WI38 (cell line): ENCODE measurements around the gene PLAAT2.

Experiments
- H3K4me3 ChIP-seq: 2 replicates; pipeline ENCODE4 v1.5.1; 2011; ENCODE audit warnings: low read depth, mild to moderate bottlenecking, control low read depth, low read length
- TF ChIP-seq, protein P1 (sequence below): IDR thresholded peaks from 2 replicates; pipeline ENCODE4 v1.5.1; 2012; ENCODE audit warnings: low read depth, mild to moderate bottlenecking, control low read depth, low read length

Gene PLAAT2

GRCh38 chr11:63560506-63561180, 2.5 kb downstream of the PLAAT2 start:
- H3K4me3 ChIP-seq: no peak overlapping the region
- TF ChIP-seq, protein P1, sequence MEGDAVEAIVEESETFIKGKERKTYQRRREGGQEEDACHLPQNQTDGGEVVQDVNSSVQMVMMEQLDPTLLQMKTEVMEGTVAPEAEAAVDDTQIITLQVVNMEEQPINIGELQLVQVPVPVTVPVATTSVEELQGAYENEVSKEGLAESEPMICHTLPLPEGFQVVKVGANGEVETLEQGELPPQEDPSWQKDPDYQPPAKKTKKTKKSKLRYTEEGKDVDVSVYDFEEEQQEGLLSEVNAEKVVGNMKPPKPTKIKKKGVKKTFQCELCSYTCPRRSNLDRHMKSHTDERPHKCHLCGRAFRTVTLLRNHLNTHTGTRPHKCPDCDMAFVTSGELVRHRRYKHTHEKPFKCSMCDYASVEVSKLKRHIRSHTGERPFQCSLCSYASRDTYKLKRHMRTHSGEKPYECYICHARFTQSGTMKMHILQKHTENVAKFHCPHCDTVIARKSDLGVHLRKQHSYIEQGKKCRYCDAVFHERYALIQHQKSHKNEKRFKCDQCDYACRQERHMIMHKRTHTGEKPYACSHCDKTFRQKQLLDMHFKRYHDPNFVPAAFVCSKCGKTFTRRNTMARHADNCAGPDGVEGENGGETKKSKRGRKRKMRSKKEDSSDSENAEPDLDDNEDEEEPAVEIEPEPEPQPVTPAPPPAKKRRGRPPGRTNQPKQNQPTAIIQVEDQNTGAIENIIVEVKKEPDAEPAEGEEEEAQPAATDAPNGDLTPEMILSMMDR: no peak

DNA sequence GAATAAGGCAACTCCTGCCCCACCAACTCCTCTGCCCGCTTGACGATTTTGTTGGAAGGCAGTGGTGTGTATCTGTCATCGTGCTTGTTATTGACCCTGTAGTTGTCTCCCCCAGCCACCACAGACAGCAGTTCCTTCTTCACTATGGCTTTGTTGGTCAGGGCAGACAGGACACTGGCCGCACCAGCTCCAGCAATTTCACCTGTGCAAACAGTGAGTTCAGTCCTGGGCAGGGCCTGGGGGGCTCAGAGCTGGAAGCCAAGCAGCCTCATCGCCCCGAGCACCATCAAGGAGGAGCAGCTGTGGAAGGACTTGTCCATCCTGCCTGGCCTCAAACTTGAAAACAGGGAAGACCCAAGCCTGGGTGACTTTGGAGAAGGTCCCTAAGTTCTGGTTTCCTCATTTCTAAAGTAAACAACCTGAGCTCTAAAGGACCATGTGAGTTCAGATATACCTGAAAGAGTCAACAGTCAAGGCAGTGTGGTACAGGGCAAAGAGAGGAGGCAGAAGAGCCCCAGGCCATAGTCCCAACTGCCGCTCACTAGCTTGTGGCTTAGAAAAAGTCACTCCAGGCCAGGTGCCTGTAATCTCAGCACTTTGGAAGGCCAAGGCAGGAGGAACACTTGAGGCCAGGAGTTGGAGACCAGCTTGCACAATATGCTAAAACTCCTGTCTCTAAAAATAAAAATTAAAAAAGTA, 4.6 kb downstream of the PLAAT2 start:
- H3K4me3 ChIP-seq: no peak overlapping the region
- TF ChIP-seq, protein P1: no peak

GRCh38 chr11:63557570-63557969, 5.6 kb downstream of the PLAAT2 start:
- no peak overlapping the region for H3K4me3 ChIP-seq
- TF ChIP-seq, protein P1: no peak

GRCh38 chr11:63556404-63557013, 6.7 kb downstream of the PLAAT2 start:
- no peak overlapping the region for H3K4me3 ChIP-seq
- TF ChIP-seq, protein P1: no peak

GRCh38 chr11:63554877-63555223, 8.3 kb downstream of the PLAAT2 start:
- no peak overlapping the region for H3K4me3 ChIP-seq
- TF ChIP-seq, protein P1: no peak

DNA sequence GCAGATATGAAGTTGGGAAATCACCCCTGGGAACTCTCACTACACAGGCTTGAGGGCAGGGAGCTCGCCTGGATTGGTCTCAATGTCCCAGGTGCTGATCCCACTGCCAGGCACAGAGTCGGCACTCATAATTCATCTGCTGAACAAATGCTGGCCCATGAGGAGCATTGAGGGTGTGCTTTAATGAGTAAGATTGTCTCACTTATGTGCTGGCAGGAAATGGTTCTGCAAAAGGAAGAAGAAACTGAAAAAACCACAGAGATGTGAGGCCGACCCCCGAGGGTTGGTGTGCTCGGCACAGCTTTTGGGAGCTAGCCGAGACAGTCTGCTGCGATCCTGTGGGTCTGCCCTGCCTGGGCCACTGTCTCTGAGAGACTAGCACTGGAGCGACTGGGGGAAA, 9.4 kb downstream of the PLAAT2 start:
- TF ChIP-seq, protein P1: no peak

GRCh38 chr11:63552921-63553320, 10.3 kb downstream of the PLAAT2 start:
- TF ChIP-seq, protein P1: no peak
- no peak overlapping the region for H3K4me3 ChIP-seq

More for the DNA sequence above, 9.4 kb downstream of the PLAAT2 start:
- no peak overlapping the region for H3K4me3 ChIP-seq
